AG04450 (cell line): ENCODE measurements around the gene IL12RB1. TPM values are rescaled to one million over a fixed set of nuclear protein-coding genes. Genes with fewer than 3 reads are reported as not detected.
"Not testable (repeated sequence)": the region's sequence is repeated elsewhere in the genome, so short reads cannot be mapped to it uniquely, and the experiment has no call there.

ENCODE experiments used
- CTCF ChIA-PET: fragments of 300-600, 350-600 bp; formaldehyde crosslinking; extraction: SDS; loops from one replicate; lab custom pipeline; 2022; ENCODE audit warnings: antibody characterized with exemption, inconsistent platforms; lab: Charles Lee
- POLR2A ChIA-PET: fragments of 350-600 bp; formaldehyde crosslinking; extraction: SDS; loops from one replicate; lab custom pipeline; 2021; ENCODE audit warnings: antibody characterized with exemption, inconsistent platforms; lab: Yijun Ruan, JAX
- DNase-seq: peaks from one replicate; pipeline ENCODE4 v3.0.0-alpha.2; 2011; ENCODE audit warnings: low read depth, low spot score
- H3K27ac ChIP-seq: one replicate; pipeline ENCODE4 v1.5.1; 2012; ENCODE audit warnings: low read depth, low read length, control low read depth
- H3K27me3 ChIP-seq: one replicate; pipeline ENCODE4 v1.6.0; 2012; ENCODE audit warnings: low read length; ENCODE audit not compliant: control insufficient read depth, insufficient read depth
- H3K4me3 ChIP-seq: 2 replicates; pipeline ENCODE4 v1.5.1; 2011; ENCODE audit warnings: mild to moderate bottlenecking, low read depth, low read length, control low read depth
- H3K9me3 ChIP-seq: 2 replicates; pipeline ENCODE4 v1.5.1; 2012; ENCODE audit warnings: low read length; ENCODE audit not compliant: control insufficient read depth, insufficient read depth
- polyA plus RNA-seq: library from polyadenylated mRNA; depleted of rRNA; stranded (reverse); fragments of >200 nt; gene quantifications from 2 replicates; pipeline ENCODE4 v1.2.3, GENCODE V29; 2011
- TF ChIP-seq, protein P1 (sequence below): IDR thresholded peaks from 2 replicates; pipeline ENCODE4 v1.5.1; 2011; ENCODE audit warnings: low read depth, low read length, control low read depth, inconsistent platforms

Gene IL12RB1
- polyA plus RNA-seq, 1 experiment, result 0.05 TPM

DNA sequence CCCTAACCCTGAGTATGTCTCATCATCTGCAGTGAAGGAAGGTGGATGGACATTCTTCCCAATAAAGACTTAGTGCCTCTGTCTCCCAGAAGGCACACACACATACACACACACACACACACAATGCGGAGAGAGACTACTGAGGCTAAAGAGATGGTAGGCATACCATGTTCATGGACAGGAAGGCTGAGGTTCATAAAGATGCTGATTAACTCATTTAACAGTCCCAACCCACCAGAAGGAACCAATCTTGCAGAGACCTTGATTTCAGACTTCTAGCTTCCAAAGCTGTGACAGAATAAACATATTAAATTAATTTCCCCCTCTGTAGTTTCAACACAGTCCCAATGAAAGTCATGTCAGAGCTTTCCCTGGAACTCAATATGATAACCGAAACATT is 45.7 kb downstream of the IL12RB1 start:
- H3K27me3 ChIP-seq, result peaks cover 5% of the 10 kb centered on the region
- TF ChIP-seq, protein P1, sequence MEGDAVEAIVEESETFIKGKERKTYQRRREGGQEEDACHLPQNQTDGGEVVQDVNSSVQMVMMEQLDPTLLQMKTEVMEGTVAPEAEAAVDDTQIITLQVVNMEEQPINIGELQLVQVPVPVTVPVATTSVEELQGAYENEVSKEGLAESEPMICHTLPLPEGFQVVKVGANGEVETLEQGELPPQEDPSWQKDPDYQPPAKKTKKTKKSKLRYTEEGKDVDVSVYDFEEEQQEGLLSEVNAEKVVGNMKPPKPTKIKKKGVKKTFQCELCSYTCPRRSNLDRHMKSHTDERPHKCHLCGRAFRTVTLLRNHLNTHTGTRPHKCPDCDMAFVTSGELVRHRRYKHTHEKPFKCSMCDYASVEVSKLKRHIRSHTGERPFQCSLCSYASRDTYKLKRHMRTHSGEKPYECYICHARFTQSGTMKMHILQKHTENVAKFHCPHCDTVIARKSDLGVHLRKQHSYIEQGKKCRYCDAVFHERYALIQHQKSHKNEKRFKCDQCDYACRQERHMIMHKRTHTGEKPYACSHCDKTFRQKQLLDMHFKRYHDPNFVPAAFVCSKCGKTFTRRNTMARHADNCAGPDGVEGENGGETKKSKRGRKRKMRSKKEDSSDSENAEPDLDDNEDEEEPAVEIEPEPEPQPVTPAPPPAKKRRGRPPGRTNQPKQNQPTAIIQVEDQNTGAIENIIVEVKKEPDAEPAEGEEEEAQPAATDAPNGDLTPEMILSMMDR, result no peak
- DNase-seq, result no peak
- no peak overlapping the region for H3K27ac ChIP-seq
- POLR2A ChIA-PET, result no interaction called here
- peaks cover 6% of the 10 kb centered on the region; the same call in 1 of the 2 replicates for H3K9me3 ChIP-seq
- CTCF ChIA-PET, result interaction anchor here (0.6 kb wide), 1 partner anchor 274 kb away, joined by 4 read pairs; no protein-coding TSS in a partner anchor
- H3K4me3 ChIP-seq, result no peak overlapping the region

DNA sequence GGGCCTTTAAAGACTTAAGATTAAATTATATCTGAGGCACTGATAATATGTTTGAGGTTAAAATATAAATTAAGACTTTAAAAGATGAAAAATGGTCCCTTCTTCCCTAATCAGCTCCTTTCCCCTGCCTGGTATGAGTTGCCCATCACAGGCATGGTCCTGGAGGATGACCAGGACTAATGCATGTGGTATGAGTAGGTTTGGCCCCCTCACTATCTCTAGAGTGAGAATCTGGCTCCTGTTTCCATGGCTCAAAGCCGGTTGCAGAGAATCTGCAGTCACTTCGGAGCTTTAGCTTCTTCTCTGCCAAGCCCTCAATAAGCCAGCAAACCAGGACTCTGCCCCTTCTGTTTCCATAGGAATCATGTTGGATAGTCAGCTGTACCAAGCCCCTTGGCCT is 54.6 kb downstream of the IL12RB1 start:
- H3K27ac ChIP-seq, DNase-seq, POLR2A ChIA-PET, CTCF ChIA-PET, H3K27me3 ChIP-seq, H3K4me3 ChIP-seq, H3K9me3 ChIP-seq: not testable (repeated sequence)

DNA sequence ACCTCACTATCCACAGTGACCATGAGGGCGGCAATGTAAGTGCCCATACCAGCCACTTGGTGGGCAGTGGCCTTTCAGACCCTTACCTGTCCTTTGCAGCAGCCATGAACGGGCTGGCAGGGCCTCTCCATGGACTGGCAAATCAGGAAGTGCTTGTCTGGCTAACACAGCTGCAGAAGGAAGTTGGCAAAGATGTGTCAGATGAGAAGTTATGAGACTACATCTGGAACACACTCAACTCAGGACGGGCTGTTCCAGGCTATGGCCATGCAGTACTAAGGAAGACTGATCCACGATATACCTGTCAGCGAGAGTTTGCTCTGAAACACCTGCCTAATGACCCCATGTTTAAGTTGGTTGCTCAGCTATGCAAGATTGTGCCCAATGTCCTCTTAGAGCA is 55.3 kb downstream of the IL12RB1 start:
- CTCF ChIA-PET, DNase-seq, H3K9me3 ChIP-seq, POLR2A ChIA-PET, H3K27ac ChIP-seq, H3K4me3 ChIP-seq, H3K27me3 ChIP-seq: not testable (repeated sequence)

DNA sequence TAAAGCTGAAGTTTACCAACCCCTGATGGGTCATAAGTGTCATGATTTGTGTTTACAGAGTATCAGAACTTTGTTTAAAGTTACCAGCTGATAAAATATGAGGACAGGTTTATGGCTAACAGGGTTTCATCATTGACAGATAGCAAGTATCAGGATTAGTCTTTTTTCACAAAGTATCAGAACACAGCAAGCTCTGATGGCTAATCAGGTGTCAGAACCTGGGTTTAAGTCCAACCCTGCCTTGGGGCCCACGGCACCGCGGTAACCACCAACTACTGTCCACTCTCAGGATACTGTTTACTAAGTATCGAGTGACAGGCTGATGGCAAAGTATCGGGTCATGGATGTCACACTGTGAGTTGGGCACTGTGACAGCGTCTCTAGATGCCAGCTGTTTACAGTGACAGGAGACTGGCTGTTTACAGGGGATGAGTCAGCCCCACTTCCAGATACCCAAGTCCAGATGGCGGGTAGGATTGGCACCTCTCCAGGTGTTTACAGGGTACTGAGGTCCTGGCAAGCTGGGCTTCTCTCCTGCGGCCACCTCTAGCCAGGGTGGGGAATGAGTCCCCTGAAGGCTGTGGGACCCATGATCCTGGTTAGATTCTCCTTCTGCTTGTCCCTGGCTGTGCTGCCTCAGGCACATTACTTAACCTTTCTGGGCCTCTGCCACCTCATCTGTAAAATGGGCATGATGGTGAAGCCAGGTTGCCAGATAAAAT is 57.0 kb downstream of the IL12RB1 start:
- peaks cover under 1% of the 10 kb centered on the region; the same call in 1 of the 2 replicates for H3K9me3 ChIP-seq
- peaks cover 7% of the 10 kb centered on the region for H3K27me3 ChIP-seq
- TF ChIP-seq, protein P1, result no peak
- ChIA-PET POLR2A (interaction anchor here (0.6 kb wide), 1 partner anchor 155 kb away, joined by 4 read pairs; no protein-coding TSS in a partner anchor), CTCF (no interaction called here)
- no peak overlapping the region for H3K27ac ChIP-seq
- no peak for DNase-seq
- no peak overlapping the region for H3K4me3 ChIP-seq

DNA sequence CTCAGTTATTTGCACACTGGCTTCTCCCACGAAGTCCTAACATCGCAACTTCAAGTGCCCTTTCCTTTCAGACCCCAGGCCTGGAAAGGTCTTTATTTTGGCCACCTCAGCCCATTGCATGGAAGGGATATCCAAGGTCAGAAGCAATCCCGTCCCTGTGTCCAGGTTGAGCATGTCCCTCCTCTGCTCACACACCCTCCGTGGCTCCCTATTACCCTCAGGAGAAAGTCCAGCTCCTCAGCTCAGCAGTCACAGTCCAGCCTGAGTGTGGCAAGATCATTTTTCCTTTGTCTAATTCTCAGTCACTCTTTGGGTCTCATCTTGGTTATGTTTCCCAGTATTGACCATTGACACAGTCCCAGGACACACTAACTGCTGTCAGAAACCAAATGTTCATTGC is 59.6 kb downstream of the IL12RB1 start:
- no peak for DNase-seq
- CTCF ChIA-PET, result interaction anchor here (0.6 kb wide), 1 partner anchor 10 kb away, joined by 3 read pairs; no protein-coding TSS in a partner anchor
- Histone ChIP-seq H3K4me3 (no peak overlapping the region), H3K27me3 (peaks cover 7% of the 10 kb centered on the region), H3K9me3 (no peaks in the 10 kb centered on the region; the same call in 1 of the 2 replicates), H3K27ac (no peak overlapping the region)
- POLR2A ChIA-PET, result no interaction called here
- TF ChIP-seq, protein P1, result no peak

DNA sequence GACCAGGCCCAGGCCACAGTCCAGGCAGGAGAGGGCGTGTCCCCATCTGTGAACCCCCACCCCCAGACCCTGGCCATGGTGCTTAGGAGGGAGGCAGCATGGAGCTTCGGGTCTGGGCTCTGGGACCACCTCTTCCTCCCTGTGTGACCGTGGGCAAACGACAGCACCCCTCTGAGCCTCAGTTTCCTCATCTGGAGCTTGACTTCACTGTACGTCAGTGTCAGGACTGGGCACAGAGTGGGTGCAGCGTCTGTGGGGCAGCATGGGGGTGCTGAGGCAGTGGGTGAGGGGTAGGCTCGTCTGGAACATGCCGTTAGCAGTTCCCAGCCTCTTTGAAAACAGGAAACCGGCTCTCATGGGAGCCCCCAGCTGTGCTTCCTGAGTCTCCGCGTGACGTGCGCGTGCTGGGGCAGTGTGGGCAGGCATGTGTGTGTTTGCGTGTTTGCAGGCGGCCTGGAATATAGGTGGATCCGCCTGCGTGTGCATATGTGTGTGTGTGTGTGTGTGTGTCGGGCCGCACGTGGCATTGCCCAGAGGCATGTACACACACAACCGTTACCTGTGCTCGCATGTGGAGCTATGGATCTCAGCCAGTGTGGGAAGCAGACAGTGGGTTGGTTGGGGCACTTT is 63.0 kb downstream of the IL12RB1 start:
- Histone ChIP-seq H3K27me3 (peaks cover 6% of the 10 kb centered on the region), H3K4me3 (no peak overlapping the region), H3K27ac (no peak overlapping the region), H3K9me3 (no peaks in the 10 kb centered on the region; the same call in 1 of the 2 replicates)
- DNase-seq, result no peak
- POLR2A ChIA-PET, result no interaction called here
- CTCF ChIA-PET, result interaction anchor here (0.6 kb wide), 1 partner anchor 164 kb away, joined by 3 read pairs; the partner anchor contains the start of gene RPL18A
- TF ChIP-seq, protein P1, result no peak
